ENCODE results near the gene GLRX.

GRCh38 chr5:95823738-95824609 is 1.4 kb upstream of the GLRX start:
- peak; percentile 42 to 65 for TF ChIP-seq POLR2A (IDR thresholded peaks at IDR 0.05)
- no peak for TF ChIP-seq CTCF (IDR thresholded peaks at IDR 0.05 in 4 of 5, conservative IDR thresholded peaks at IDR 0.05 in 1 of 5)
